GM12878 (cell line): Measurements from ENCODE around the gene RUBCNL.
A peak's percentile ranks its signal among the peaks of the same experiment; 100 is the strongest.

Experiments used
- EP300 ChIP-seq, 2 experiments: fragments of 150-350 bp in 1 of 2; IDR thresholded peaks; 2 replicates each; pipeline ENCODE4 v1.6.1; 2011 to 2012; ENCODE audit warnings: low read depth in 2 of 2, low read length in 2 of 2, borderline replicate concordance in 1 of 2, improper control_type of control experiment in 1 of 2, inconsistent platforms in 1 of 2; ENCODE audit not compliant: control insufficient read depth in 1 of 2
- HDAC6 ChIP-seq: fragments of 200-600 bp; sonication (generic); IDR thresholded peaks from one replicate; pipeline ENCODE4 v1.8.0; 2017; ENCODE audit warnings: antibody characterized with exemption; ENCODE audit not compliant: unreplicated experiment
- POLR2A ChIP-seq: IDR thresholded peaks from 2 replicates; pipeline ENCODE4 v1.6.1; 2011; ENCODE audit warnings: low read depth, mild to moderate bottlenecking, low read length
- ZNF274 ChIP-seq: IDR thresholded peaks from one replicate; pipeline ENCODE4 v1.8.0; 2011; ENCODE audit not compliant: insufficient read length, insufficient read depth
- TF ChIP-seq, protein P1 (sequence below), 3 experiments: IDR thresholded peaks in 2 of 3; conservative IDR thresholded peaks in 1 of 3; 2 replicates each; pipeline ENCODE4 v1.5.1; 2011; ENCODE audit warnings: low read depth in 3 of 3, low read length in 3 of 3, mild to moderate bottlenecking in 3 of 3, control low read depth in 2 of 3, moderate library complexity in 2 of 3, inconsistent platforms in 1 of 3, mixed read lengths in 1 of 3; ENCODE audit not compliant: control insufficient read depth in 2 of 3, insufficient read depth in 1 of 3; ENCODE audit errors: extremely low read depth in 1 of 3

DNA sequence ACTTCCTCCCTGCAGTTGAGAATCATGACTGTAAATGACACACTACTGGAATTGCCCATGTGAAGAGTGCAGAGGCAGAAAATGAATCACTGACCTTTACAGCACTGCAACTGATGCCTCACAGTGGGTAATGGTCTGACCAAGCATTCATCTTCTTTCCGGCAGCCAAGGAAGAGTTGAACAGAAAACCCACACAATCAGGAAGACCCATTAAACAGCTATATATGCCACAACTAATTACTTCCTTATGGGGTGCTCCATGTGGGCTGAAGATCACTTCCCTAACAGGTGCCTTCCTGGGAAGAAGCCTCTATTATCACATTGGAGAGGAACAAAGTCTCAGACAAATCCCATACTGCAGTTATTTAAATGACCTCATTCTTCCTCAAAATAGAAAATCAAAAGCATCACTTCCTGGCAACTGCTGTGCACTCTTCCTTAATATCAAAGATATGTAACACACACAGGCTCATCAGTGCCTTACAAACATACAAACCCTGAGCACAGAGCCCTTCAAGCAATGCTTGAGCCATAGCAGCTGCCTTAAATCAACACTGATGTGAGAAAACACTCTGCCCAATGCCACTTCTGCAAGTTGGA lies 45.8 kb downstream of the RUBCNL start:
- no peak for TF ChIP-seq EP300 (IDR thresholded peaks at IDR 0.05; ENCODE audit: borderline replicate concordance in 1 of 2, control insufficient read depth in 1 of 2, low read depth in 2 of 2, low read length in 2 of 2)
- TF ChIP-seq HDAC6 = no peak
- TF ChIP-seq POLR2A = peak; percentile 44; the same call in 1 of the 2 replicates
- TF ChIP-seq, protein P1, sequence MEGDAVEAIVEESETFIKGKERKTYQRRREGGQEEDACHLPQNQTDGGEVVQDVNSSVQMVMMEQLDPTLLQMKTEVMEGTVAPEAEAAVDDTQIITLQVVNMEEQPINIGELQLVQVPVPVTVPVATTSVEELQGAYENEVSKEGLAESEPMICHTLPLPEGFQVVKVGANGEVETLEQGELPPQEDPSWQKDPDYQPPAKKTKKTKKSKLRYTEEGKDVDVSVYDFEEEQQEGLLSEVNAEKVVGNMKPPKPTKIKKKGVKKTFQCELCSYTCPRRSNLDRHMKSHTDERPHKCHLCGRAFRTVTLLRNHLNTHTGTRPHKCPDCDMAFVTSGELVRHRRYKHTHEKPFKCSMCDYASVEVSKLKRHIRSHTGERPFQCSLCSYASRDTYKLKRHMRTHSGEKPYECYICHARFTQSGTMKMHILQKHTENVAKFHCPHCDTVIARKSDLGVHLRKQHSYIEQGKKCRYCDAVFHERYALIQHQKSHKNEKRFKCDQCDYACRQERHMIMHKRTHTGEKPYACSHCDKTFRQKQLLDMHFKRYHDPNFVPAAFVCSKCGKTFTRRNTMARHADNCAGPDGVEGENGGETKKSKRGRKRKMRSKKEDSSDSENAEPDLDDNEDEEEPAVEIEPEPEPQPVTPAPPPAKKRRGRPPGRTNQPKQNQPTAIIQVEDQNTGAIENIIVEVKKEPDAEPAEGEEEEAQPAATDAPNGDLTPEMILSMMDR (IDR thresholded peaks at IDR 0.05 in 2 of 3, conservative IDR thresholded peaks at IDR 0.05 in 1 of 3; ENCODE audit: control insufficient read depth in 2 of 3, extremely low read depth in 1 of 3, insufficient read depth in 1 of 3, low read depth in 3 of 3, low read length in 3 of 3) = no peak
- TF ChIP-seq ZNF274 = no peak
